Transverse colon (tissue), 4 donors: ENCODE measurements around the gene CAB39L. TPM values are rescaled to one million over a fixed set of nuclear protein-coding genes. Genes with fewer than 3 reads are reported as not detected.
A peak's percentile ranks its signal among the peaks of the same experiment; 100 is the strongest.

ENCODE experiments used
- DNase-seq: peaks from one replicate; pipeline ENCODE4 v3.0.0-alpha.2; 2019
- H3K27ac ChIP-seq, 4 donors: fragments of 200-600 bp; sonication (generic); 2 replicates each; pipeline ENCODE4 v1.5.1; 2016 to 2018; ENCODE audit warnings: inconsistent platforms in 4 of 4
- H3K27me3 ChIP-seq: fragments of 200-600 bp; sonication (generic); 2 replicates; pipeline ENCODE4 v1.5.1; 2017; ENCODE audit warnings: inconsistent platforms
- H3K36me3 ChIP-seq, 4 donors: fragments of 200-600 bp; sonication (generic); 2 replicates each; pipeline ENCODE4 v1.5.1; 2017 to 2019; ENCODE audit warnings: inconsistent platforms in 4 of 4
- H3K4me1 ChIP-seq, 4 donors: fragments of 200-600 bp; sonication (generic); 2 replicates each; pipeline ENCODE4 v1.5.1; 2017 to 2020; ENCODE audit warnings: inconsistent platforms in 4 of 4
- H3K4me3 ChIP-seq, 4 donors: fragments of 200-600 bp; sonication (generic); 1 replicate in 1 of 4; 2 replicates in 3 of 4; pipeline versions ENCODE4 v1.5.1 to v1.6.1; 2017 to 2019; ENCODE audit warnings: inconsistent platforms in 4 of 4
- H3K9me3 ChIP-seq, 2 donors: fragments of 200-600 bp; sonication (generic); 2 replicates each; pipeline ENCODE4 v1.5.1; 2017 to 2019; ENCODE audit warnings: inconsistent platforms in 2 of 2
- CTCF ChIP-seq, 5 experiments: fragments of 200-600 bp in 3 of 5; fragments of 450-650 bp in 2 of 5; sonication (generic) in 3 of 5; IDR thresholded peaks; 1 replicate in 2 of 5; 2 replicates in 3 of 5; pipeline ENCODE4 v1.5.1; 2016 to 2017; ENCODE audit warnings: antibody characterized with exemption in 5 of 5, inconsistent platforms in 3 of 5, mild to moderate bottlenecking in 2 of 5, moderate library complexity in 1 of 5
- EP300 ChIP-seq: sonication (generic); formaldehyde crosslinking; IDR thresholded peaks from one replicate; pipeline ENCODE4 v1.6.1; 2017; ENCODE audit warnings: antibody characterized with exemption, low read depth
- POLR2A ChIP-seq: fragments of 450-650 bp; IDR thresholded peaks from one replicate; pipeline ENCODE4 v1.6.1; 2016; ENCODE audit warnings: antibody characterized with exemption, mild to moderate bottlenecking, moderate library complexity
- POLR2AphosphoS5 ChIP-seq, 3 donors: sonication (generic); formaldehyde crosslinking; IDR thresholded peaks; one replicate each; pipeline ENCODE4 v1.6.1; 2016; ENCODE audit warnings: antibody characterized with exemption in 3 of 3
- WGBS, 2 donors: methylation state at CpG; one replicate each; pipeline ENCODE4 v1.1.5; 2018; ENCODE audit warnings: low coverage in 1 of 2; 5-methylcytosine and 5-hydroxymethylcytosine counted together
- in situ Hi-C, 4 donors: fragments of 200-750 bp; cut with MboI; loops; one replicate each; pipeline versions ENCODE4 v1.15.0 to v1.15.1; 2017; ENCODE audit warnings: low sequenced_read_pairs in 3 of 4, low pct_ligation_motif_present in 1 of 4, low pct_unique_long_range_greater_than_20kb in 1 of 4
- intact Hi-C: fragments of 100-400 bp; cut with DNase I; formaldehyde crosslinking; loops from one replicate; pipeline ENCODE4 v1.15.1; 2023; ENCODE audit warnings: low total_unique reads
- total RNA-seq, 4 donors: library from RNA; depleted of rRNA; stranded (reverse); fragments of >200 nt; gene quantifications; one replicate each; pipeline ENCODE4 v1.1.0, GENCODE V29; 2016

CAB39L gene
- total RNA-seq, 4 donors from 2014 or later = 23.5 to 36.7 (median 25.4) TPM

DNA sequence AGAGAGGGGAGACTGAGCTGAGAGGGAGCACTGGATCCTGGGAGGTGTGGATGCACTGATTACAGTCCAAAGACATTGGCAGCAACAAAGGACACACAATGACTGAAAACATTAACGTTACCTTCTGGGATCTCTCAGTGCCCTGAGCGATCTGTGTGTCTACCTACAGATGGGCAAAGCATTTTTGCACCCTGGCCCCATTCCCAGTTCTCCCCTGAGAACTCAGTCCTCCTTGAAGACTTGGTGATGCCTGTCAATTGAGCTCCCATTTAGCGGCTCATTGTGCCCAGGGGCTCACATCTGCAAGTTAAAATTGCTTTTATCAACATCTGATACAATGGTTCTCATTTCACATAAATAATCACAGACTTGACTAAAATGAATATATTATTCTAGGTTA, 133.6 kb downstream of the CAB39L start:
- H3K9me3 ChIP-seq = no peaks in the 10 kb centered on the region
- peak overlapping the region in 3 of 4 donors; percentile 77 to 90 (median 81) for H3K27ac ChIP-seq
- no peak overlapping the region for H3K4me3 ChIP-seq
- in situ Hi-C loops = loop anchor here in 1 of 4 donors (25.0 kb wide), 1 partner anchor 127 kb away; the partner anchor contains the start of genes CAB39L and SETDB2
- no peak for DNase-seq
- H3K4me1 ChIP-seq = peaks cover 8 to 41% (median 17%) of the 10 kb centered on the region in 4 donors
- 95% methylated on average over 3 of the region's 3 CpGs; no CpG with 5 or more reads in 1 of the 2 donors for whole genome bisulfite sequencing, 2 donors
- TF ChIP-seq EP300 (no peak), POLR2AphosphoS5 (IDR thresholded peaks at IDR 0.05) (no peak), POLR2A (no peak), CTCF (IDR thresholded peaks at IDR 0.05) (no peak)
- H3K27me3 ChIP-seq = no peaks in the 10 kb centered on the region
- intact Hi-C loops = no loop called here
- no peaks in the 10 kb centered on the region for H3K36me3 ChIP-seq

DNA sequence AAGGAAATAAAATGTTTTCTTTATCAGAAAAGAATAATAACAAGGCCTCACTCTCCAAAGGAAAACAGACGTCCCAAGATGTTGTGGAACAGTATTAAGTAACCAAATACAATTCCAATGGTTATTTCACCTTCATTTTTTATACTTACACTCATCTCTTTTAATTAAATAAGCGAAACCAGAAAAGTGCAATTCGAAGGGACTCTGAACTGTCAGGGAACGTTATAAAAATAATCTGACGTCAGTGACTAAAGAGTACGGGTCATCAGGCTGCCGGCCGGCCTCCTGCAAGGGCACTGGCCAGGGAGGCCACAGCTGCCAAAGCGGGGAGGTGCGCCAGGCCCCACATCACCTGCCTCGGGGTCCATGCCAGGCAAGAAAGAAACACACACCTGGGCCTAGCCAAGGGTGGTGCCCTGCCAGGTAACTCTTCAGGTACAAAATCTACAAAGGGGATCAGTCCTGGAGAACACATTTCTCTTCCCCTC, 134.9 kb downstream of the CAB39L start:
- H3K4me1 ChIP-seq = peaks cover 7 to 28% (median 13%) of the 10 kb centered on the region in 4 donors
- TF ChIP-seq POLR2A (no peak), EP300 (no peak), CTCF (IDR thresholded peaks at IDR 0.05) (no peak), POLR2AphosphoS5 (IDR thresholded peaks at IDR 0.05) (no peak)
- DNase-seq = no peak
- in situ Hi-C loops = loop anchor here in 3 of 4 donors (10.0 to 25.0 kb wide), 3 partner anchors 126 to 296 kb away; partner anchors contain the start of genes CAB39L (in 1 of the 3) and SETDB2 (in 1 of the 3)
- intact Hi-C loops = loop anchor here (10.0 kb wide), 1 partner anchor 296 kb away; no protein-coding TSS in a partner anchor
- H3K4me3 ChIP-seq = no peak overlapping the region
- H3K36me3 ChIP-seq = no peaks in the 10 kb centered on the region
- H3K27ac ChIP-seq = peak overlapping the region; percentile 77 to 90 (median 80)
- H3K27me3 ChIP-seq = no peaks in the 10 kb centered on the region
- no peaks in the 10 kb centered on the region for H3K9me3 ChIP-seq
- WGBS, 2 donors = 74 to 82% methylated on average over 4 to 11 of the region's 11 CpGs

GRCh38 chr13:49308097-49308875, 135.6 kb downstream of the CAB39L start:
- TF ChIP-seq POLR2A (no peak), EP300 (peak; percentile 60), POLR2AphosphoS5 (IDR thresholded peaks at IDR 0.05) (peak; percentile 73 to 88 (median 86)), CTCF (IDR thresholded peaks at IDR 0.05) (no peak)
- Histone ChIP-seq H3K9me3 (no peaks in the 10 kb centered on the region), H3K36me3 (no peaks in the 10 kb centered on the region), H3K4me3 (no peak overlapping the region), H3K27ac (peak overlapping the region; percentile 77 to 90 (median 80)), H3K27me3 (no peaks in the 10 kb centered on the region), H3K4me1 (peaks cover 7 to 23% (median 8%) of the 10 kb centered on the region in 4 donors)
- intact Hi-C loops = loop anchor here (10.0 kb wide), 1 partner anchor 297 kb away; no protein-coding TSS in a partner anchor
- WGBS, 2 donors = 75% methylated on average over 7 of the region's 7 CpGs; no CpG with 5 or more reads in 1 of the 2 donors
- DNase-seq = peak; percentile 69
- in situ Hi-C loops = loop anchor here in 3 of 4 donors (10.0 to 25.0 kb wide), 3 partner anchors 127 to 297 kb away; partner anchors contain the start of genes CAB39L (in 1 of the 3) and SETDB2 (in 1 of the 3)

DNA sequence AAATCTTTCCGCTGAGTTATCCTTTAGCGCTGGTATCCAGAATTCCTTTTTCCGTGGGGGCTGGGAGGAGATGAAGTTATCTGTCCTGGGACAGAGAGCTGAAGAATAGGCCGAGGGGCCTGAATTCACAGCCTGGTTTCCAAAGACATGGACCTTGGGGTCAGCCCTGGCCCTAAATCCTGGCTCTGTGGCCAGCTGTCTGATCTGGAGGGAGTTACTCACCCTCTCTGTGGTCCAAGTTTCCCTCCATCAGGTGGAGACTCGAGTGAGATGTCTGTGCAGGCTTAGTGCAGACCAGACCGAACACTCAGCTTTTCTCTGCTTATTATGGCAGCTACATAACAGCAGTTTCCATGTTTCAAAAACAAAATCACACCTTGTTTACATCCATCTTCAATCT, 136.5 kb downstream of the CAB39L start:
- H3K36me3 ChIP-seq = no peaks in the 10 kb centered on the region
- 86 to 89% methylated on average over 3 to 6 of the region's 6 CpGs for WGBS, 2 donors
- TF ChIP-seq POLR2AphosphoS5 (IDR thresholded peaks at IDR 0.05) = no peak
- no peak for TF ChIP-seq EP300
- no peak for TF ChIP-seq POLR2A
- TF ChIP-seq CTCF (IDR thresholded peaks at IDR 0.05) = no peak
- no peaks in the 10 kb centered on the region for H3K27me3 ChIP-seq
- peaks cover 7 to 23% (median 8%) of the 10 kb centered on the region in 4 donors for H3K4me1 ChIP-seq
- H3K27ac ChIP-seq = peak overlapping the region; percentile 77 to 90 (median 80)
- DNase-seq = no peak
- in situ Hi-C loops = loop anchor here in 3 of 4 donors (10.0 to 25.0 kb wide), 3 partner anchors 127 to 297 kb away; partner anchors contain the start of genes CAB39L (in 1 of the 3) and SETDB2 (in 1 of the 3)
- no peak overlapping the region for H3K4me3 ChIP-seq
- intact Hi-C loops = loop anchor here (10.0 kb wide), 1 partner anchor 297 kb away; no protein-coding TSS in a partner anchor
- no peaks in the 10 kb centered on the region for H3K9me3 ChIP-seq
